Duodenal mucosa (tissue), 2 donors: ENCODE data around the gene CAP2.

Experiments used
- H3K27ac ChIP-seq: one replicate; pipeline ENCODE4 v1.7.0; 2013; ENCODE audit warnings: low read depth, low read length
- H3K27me3 ChIP-seq, 2 donors: one replicate each; pipeline ENCODE4 v1.7.0; 2013; ENCODE audit warnings: low read length in 2 of 2, control low read depth in 1 of 2; ENCODE audit not compliant: insufficient read depth in 2 of 2, control insufficient read depth in 1 of 2
- H3K36me3 ChIP-seq, 2 donors: one replicate each; pipeline ENCODE4 v1.7.0; 2013; ENCODE audit warnings: low read length in 2 of 2, control low read depth in 1 of 2; ENCODE audit not compliant: insufficient read depth in 2 of 2, control insufficient read depth in 1 of 2
- H3K4me1 ChIP-seq, 2 donors: one replicate each; pipeline ENCODE4 v1.7.0; 2013; ENCODE audit warnings: low read length in 2 of 2, control low read depth in 1 of 2; ENCODE audit not compliant: insufficient read depth in 2 of 2, control insufficient read depth in 1 of 2
- H3K4me3 ChIP-seq, 2 donors: one replicate each; pipeline ENCODE4 v1.7.0; 2013; ENCODE audit warnings: low read length in 2 of 2, low read depth in 1 of 2
- H3K9ac ChIP-seq, 2 donors: one replicate each; pipeline ENCODE4 v1.7.0; 2013; ENCODE audit warnings: low read length in 2 of 2, low read depth in 1 of 2
- H3K9me3 ChIP-seq, 2 donors: one replicate each; pipeline ENCODE4 v1.7.0; 2013; ENCODE audit warnings: low read length in 2 of 2, control low read depth in 1 of 2; ENCODE audit not compliant: control insufficient read depth in 1 of 2

CAP2 gene

DNA sequence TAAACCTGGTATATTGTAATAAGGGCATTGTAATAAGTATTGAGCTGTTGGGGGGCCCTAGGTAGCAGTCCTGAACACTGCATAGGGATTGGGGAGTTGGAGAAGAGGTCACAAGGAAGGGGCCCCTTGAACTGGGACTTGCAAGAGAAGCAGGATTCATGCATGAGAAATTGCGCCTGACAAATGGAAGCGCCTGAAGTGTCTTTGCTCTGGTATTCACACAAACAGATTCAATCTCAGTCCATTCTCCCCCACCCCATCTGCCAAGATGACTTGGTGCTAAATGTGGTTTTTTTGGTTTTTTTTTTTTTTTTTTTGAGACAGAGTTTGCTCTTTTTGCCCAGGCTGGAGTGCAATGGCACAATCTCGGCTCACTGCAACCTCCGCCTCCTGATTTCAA, 87.1 kb downstream of the CAP2 start:
- H3K36me3 ChIP-seq: no peaks in the 10 kb centered on the region
- no peak overlapping the region for H3K27ac ChIP-seq
- no peaks in the 10 kb centered on the region for H3K27me3 ChIP-seq
- H3K4me1 ChIP-seq: no peaks in the 10 kb centered on the region
- no peak overlapping the region for H3K9ac ChIP-seq
- no peak overlapping the region for H3K4me3 ChIP-seq
- no peaks in the 10 kb centered on the region for H3K9me3 ChIP-seq

GRCh38 chr6:17482711-17483110, 89.3 kb downstream of the CAP2 start:
- H3K4me1 ChIP-seq: no peaks in the 10 kb centered on the region
- H3K27me3 ChIP-seq: no peaks in the 10 kb centered on the region
- H3K27ac ChIP-seq: no peak overlapping the region
- no peaks in the 10 kb centered on the region for H3K9me3 ChIP-seq
- no peak overlapping the region for H3K4me3 ChIP-seq
- no peak overlapping the region for H3K9ac ChIP-seq
- H3K36me3 ChIP-seq: no peaks in the 10 kb centered on the region

DNA sequence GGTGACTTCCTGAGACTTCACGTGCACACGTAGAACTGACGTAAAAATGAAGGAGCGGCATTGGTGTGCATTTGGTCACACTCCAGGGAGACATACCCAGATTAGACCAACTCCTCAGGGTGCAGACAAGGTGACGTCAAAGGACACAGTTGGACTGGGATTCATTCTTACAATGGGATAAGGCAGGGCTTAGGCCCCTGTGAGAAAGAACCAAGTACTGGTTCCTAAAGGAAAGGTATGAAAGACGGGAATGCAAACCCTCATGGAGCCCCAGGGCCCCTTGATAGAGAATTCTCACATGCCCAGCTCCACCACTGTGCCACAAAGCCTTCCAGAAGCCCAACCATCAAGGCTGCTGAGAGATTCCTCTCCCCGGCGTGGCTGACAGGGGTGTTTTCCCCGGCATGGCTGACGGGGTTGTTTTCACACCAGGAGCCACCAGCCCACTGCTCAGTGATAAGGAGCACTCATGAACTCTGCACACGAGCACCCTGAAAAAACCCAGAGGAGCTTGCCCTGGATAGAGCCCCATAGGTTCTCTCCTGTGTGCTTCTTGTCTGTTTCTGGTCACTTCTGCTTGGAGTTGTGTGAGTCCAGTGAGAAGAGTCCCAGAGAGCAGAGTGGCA, 90.1 kb downstream of the CAP2 start:
- H3K27me3 ChIP-seq: no peaks in the 10 kb centered on the region
- no peak overlapping the region for H3K4me3 ChIP-seq
- no peaks in the 10 kb centered on the region for H3K9me3 ChIP-seq
- H3K27ac ChIP-seq: no peak overlapping the region
- H3K4me1 ChIP-seq: no peaks in the 10 kb centered on the region
- no peaks in the 10 kb centered on the region for H3K36me3 ChIP-seq
- H3K9ac ChIP-seq: no peak overlapping the region

DNA sequence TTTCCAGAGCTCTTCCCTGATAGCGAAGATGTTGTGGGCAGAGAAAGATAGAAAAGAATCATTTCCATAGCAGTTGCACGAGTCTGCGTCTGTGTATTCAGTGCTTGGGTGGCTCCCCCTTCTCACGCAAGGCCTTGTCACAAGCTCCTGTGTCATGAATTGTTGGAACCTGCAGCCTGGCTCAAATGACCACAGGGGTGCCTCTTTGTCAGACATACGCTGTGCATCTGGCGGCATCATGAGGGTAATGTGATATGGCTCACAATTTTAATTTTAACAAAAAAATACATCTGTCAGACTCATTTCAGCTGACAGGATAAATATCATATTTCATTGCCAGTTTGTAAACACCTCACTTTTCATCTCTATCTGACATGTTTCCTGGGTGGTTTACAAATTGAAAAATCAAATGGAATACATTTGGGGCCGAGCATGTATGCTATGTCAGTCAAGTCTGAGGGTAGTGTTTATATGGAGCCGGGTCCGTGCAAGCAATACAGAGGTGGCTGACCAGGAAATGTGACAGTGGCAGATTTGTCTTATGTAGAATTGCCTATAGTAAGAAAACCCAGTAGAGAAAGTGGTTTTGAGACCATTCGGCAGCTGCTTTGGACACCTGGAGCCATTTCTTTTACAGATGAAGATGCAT, 90.9 kb downstream of the CAP2 start:
- Histone ChIP-seq H3K9me3 (no peaks in the 10 kb centered on the region), H3K4me1 (no peaks in the 10 kb centered on the region), H3K9ac (no peak overlapping the region), H3K27ac (no peak overlapping the region), H3K4me3 (no peak overlapping the region), H3K36me3 (no peaks in the 10 kb centered on the region), H3K27me3 (no peaks in the 10 kb centered on the region)

DNA sequence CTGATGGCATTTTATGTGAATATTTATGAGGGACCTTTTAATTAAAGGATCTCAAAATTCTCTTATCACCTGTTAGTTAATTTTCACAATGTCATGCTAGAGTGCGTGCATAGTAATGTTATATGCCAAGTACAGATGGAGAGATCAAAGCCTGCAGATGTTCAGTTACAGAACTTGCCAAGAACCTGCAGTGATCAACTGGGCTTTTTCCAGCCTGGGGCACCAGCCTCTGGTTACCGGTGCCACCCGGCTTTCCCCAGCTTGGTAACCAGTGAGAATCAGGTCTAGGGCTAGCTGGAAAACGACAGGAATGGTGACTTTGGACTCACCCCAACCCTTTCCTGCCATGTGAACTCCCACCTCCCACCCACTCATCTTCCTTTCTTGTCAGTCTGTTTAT, 91.8 kb downstream of the CAP2 start:
- Histone ChIP-seq H3K27me3 (no peaks in the 10 kb centered on the region), H3K4me3 (no peak overlapping the region), H3K9me3 (no peaks in the 10 kb centered on the region), H3K36me3 (no peaks in the 10 kb centered on the region), H3K27ac (no peak overlapping the region), H3K4me1 (peaks cover 0 to under 1% of the 10 kb centered on the region in 2 donors), H3K9ac (no peak overlapping the region)

GRCh38 chr6:17485946-17486345, 92.6 kb downstream of the CAP2 start:
- Histone ChIP-seq H3K4me3 (no peak overlapping the region), H3K9me3 (no peaks in the 10 kb centered on the region), H3K27me3 (no peaks in the 10 kb centered on the region), H3K9ac (no peak overlapping the region), H3K27ac (no peak overlapping the region), H3K36me3 (no peaks in the 10 kb centered on the region), H3K4me1 (peaks cover 6 to 8% of the 10 kb centered on the region in 2 donors)

GRCh38 chr6:17486680-17487079, 93.3 kb downstream of the CAP2 start:
- Histone ChIP-seq H3K4me1 (peaks cover 13 to 14% of the 10 kb centered on the region in 2 donors), H3K27ac (no peak overlapping the region), H3K9me3 (no peaks in the 10 kb centered on the region)

DNA sequence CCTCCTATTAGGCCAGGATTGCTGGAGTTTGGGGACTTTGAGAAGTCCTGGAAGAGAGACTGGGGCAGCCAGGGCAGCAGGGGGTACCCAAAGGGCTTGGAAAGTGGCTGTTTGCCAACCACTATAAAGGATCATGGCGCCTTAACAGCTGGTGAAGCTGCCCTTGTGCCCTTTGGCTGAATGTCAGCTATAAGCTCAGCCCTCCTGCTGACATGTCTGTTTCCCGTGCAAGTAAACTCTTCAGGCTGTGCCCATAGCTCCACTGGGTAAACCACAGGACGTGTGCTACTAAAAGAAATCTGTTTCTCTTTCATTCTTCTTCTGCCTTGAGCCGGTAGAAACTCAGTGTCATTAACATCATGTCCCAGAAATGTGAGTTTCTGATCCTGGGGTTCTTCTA, 97.3 kb downstream of the CAP2 start:
- Histone ChIP-seq H3K9ac (no peak overlapping the region), H3K4me3 (no peak overlapping the region), H3K4me1 (peaks cover 18 to 23% of the 10 kb centered on the region in 2 donors), H3K9me3 (no peaks in the 10 kb centered on the region), H3K27ac (no peak overlapping the region), H3K27me3 (no peaks in the 10 kb centered on the region), H3K36me3 (no peaks in the 10 kb centered on the region)

More at GRCh38 chr6:17486680-17487079, 93.3 kb downstream of the CAP2 start:
- Histone ChIP-seq H3K36me3 (no peaks in the 10 kb centered on the region), H3K4me3 (no peak overlapping the region), H3K27me3 (no peaks in the 10 kb centered on the region), H3K9ac (no peak overlapping the region)

DNA sequence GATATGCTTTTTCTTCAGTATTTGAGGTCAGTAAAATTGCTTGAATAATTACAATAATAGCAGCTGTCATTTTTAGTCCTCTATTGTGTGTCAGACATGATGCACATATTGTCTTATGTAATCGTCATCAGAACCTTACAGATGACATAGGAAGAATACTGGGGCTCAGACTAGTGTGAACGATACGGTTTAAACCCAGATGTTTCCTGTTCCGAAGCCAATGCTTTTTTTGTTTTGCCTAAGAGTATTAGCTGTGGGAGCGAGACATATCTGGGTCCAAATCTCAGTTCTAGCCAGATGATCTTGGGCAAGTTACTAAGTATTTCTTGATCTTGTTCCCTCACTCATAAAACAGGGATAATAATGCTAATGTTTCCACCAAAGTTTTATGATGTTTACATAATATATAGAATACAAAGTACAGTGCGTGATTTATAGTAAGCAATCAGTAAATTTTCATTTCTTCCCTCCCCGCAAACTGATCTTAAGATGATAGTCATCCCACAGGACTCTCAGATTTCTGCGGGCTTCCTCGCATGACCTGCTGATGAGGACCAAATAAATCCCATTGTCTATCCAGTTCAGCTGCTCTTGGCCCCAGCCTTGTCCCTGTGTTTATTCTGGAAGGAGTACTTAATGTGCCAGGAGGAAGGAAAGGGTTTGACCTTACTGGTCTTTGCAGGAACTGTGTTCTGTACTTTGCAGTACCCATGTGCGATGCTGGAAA, 98.2 kb downstream of the CAP2 start:
- no peaks in the 10 kb centered on the region for H3K36me3 ChIP-seq
- peak overlapping the region in 1 of 2 donors; percentile 1 for H3K4me3 ChIP-seq
- no peaks in the 10 kb centered on the region for H3K9me3 ChIP-seq
- H3K9ac ChIP-seq: no peak overlapping the region
- no peak overlapping the region for H3K27ac ChIP-seq
- peaks cover 18 to 23% of the 10 kb centered on the region in 2 donors for H3K4me1 ChIP-seq
- no peaks in the 10 kb centered on the region for H3K27me3 ChIP-seq

DNA sequence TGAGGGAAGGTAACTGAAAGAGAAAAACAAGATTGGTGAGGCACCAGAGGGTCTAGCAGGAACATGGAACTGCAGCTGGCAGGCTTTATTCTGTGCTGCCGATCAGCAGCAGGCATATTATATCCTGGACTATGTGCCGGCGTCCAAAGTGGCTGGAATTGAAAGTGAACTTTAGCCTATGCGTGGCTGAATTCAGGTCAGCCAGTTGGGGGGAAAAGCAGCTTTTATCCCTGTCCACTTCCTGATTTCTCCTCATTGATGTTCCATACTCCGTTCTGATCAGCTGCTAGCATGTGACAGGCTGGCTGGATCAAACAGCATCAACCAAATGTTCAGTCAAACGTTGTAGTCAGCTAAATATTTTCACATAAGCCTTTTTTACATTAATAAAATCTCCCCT, 99.0 kb downstream of the CAP2 start:
- Histone ChIP-seq H3K9ac (no peak overlapping the region), H3K4me3 (no peak overlapping the region), H3K36me3 (no peaks in the 10 kb centered on the region), H3K27me3 (no peaks in the 10 kb centered on the region), H3K9me3 (no peaks in the 10 kb centered on the region), H3K27ac (no peak overlapping the region), H3K4me1 (peaks cover 18 to 23% of the 10 kb centered on the region in 2 donors)
